ENCODE measurements around the gene REG4.

DNA sequence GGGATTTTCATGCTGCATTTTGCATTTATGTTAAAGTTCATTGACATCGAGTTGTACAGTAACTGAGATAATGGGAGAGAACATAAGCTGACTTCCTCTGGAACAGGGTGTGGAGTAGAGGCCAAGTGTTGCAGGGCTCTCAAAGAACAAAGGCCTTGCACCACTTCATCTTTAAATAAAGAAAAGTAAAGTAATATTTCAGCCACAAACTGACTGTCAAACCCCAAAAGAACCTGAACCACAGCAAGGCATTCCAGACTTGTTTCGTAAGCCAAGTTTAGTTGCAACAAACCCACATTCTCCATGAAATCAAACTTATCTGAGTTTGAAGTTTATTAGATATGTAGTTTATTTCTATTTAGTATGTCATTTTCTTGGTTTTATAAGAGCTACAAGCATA lies 23.5 kb downstream of the REG4 start:
- no peak for TF ChIP-seq ZFP30 (CRISPR knock-in tag; IDR thresholded peaks at IDR 0.05)
- TF ChIP-seq CSDC2 (CRISPR knock-in tag; IDR thresholded peaks at IDR 0.05): no peak
- no peak for TF ChIP-seq OSR1 (CRISPR knock-in tag; IDR thresholded peaks at IDR 0.05)
- TF ChIP-seq ARNTL (CRISPR knock-in tag; IDR thresholded peaks at IDR 0.05; ENCODE audit: borderline replicate concordance, low read depth): no peak
- TF ChIP-seq, protein P1, sequence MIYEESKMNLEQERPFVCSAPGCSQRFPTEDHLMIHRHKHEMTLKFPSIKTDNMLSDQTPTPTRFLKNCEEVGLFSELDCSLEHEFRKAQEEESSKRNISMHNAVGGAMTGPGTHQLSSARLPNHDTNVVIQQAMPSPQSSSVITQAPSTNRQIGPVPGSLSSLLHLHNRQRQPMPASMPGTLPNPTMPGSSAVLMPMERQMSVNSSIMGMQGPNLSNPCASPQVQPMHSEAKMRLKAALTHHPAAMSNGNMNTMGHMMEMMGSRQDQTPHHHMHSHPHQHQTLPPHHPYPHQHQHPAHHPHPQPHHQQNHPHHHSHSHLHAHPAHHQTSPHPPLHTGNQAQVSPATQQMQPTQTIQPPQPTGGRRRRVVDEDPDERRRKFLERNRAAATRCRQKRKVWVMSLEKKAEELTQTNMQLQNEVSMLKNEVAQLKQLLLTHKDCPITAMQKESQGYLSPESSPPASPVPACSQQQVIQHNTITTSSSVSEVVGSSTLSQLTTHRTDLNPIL (CRISPR knock-in tag; IDR thresholded peaks at IDR 0.05; ENCODE audit: low read depth): no peak
- TF ChIP-seq, protein P2, sequence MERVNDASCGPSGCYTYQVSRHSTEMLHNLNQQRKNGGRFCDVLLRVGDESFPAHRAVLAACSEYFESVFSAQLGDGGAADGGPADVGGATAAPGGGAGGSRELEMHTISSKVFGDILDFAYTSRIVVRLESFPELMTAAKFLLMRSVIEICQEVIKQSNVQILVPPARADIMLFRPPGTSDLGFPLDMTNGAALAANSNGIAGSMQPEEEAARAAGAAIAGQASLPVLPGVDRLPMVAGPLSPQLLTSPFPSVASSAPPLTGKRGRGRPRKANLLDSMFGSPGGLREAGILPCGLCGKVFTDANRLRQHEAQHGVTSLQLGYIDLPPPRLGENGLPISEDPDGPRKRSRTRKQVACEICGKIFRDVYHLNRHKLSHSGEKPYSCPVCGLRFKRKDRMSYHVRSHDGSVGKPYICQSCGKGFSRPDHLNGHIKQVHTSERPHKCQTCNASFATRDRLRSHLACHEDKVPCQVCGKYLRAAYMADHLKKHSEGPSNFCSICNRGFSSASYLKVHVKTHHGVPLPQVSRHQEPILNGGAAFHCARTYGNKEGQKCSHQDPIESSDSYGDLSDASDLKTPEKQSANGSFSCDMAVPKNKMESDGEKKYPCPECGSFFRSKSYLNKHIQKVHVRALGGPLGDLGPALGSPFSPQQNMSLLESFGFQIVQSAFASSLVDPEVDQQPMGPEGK (CRISPR knock-in tag; IDR thresholded peaks at IDR 0.05; ENCODE audit: borderline replicate concordance): no peak
- no peak for TF ChIP-seq SNAI2 (CRISPR knock-in tag; IDR thresholded peaks at IDR 0.05)
- no peak for TF ChIP-seq TCF4 (CRISPR knock-in tag; IDR thresholded peaks at IDR 0.05; ENCODE audit: borderline replicate concordance)
